ENCODE data around the gene ASB3.

- TF ChIP-seq CTCF (conservative IDR thresholded peaks at IDR 0.05; ENCODE audit: low read length) (no peak), EZH2phosphoT487 (IDR thresholded peaks at IDR 0.05; ENCODE audit: borderline replicate concordance) (no peak)
Measured at GRCh38 chr2:53821810-53822209, 35.1 kb upstream of the ASB3 start.
